ENCODE results near the gene TNFSF13B.

DNA sequence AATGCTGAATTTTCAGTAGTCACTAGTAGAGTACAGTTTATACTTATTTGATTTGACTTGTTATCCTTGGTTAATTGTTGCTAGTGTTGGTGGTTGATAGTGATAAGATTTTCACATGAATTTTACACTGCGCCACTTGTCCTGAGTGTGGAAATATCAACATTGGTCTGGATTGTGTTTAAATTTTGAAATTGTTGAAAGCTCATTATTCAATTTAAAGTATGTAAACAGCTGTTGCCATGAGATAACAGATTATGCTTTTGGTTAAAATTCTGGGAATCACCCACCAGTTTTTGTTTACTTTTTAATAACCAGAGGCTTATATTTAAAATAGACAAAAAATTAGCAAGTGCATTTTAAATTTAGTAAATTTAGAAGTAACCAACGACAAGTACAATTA lies 12.3 kb upstream of the TNFSF13B start:
- TF ChIP-seq, protein P1, sequence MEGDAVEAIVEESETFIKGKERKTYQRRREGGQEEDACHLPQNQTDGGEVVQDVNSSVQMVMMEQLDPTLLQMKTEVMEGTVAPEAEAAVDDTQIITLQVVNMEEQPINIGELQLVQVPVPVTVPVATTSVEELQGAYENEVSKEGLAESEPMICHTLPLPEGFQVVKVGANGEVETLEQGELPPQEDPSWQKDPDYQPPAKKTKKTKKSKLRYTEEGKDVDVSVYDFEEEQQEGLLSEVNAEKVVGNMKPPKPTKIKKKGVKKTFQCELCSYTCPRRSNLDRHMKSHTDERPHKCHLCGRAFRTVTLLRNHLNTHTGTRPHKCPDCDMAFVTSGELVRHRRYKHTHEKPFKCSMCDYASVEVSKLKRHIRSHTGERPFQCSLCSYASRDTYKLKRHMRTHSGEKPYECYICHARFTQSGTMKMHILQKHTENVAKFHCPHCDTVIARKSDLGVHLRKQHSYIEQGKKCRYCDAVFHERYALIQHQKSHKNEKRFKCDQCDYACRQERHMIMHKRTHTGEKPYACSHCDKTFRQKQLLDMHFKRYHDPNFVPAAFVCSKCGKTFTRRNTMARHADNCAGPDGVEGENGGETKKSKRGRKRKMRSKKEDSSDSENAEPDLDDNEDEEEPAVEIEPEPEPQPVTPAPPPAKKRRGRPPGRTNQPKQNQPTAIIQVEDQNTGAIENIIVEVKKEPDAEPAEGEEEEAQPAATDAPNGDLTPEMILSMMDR (IDR thresholded peaks at IDR 0.05; ENCODE audit: low read depth, low read length): no peak
- no peak for TF ChIP-seq EZH2phosphoT487 (IDR thresholded peaks at IDR 0.05; ENCODE audit: low read depth)
